GM19035 (cell line): ENCODE measurements around the gene TRAK1.

ENCODE experiments used
- ATAC-seq: cut with Tn5 transposase; IDR thresholded peaks from one replicate; pipeline ENCODE4 v1.9.1; 2021; ENCODE audit not compliant: unreplicated experiment

TRAK1 gene

DNA sequence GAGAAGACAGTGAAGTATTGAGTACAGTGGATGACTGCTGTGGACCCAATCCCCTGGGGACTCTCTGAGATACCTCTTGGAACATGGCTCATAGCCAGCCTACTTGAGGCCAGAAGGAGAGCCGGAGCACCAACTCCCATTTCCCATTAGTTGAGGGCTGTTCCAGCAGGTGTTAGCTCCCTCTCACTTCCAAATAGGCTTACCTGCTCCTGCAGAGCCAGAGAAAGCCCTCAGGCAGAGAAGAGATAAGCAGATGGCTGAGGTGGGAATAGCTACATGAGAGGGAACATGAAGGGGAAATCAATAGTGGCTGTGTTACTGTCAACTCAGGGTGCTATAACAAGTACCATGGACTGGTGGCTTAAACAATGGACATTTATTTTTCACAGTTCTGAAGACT lies 179.4 kb downstream of the TRAK1 start:
- no peak for ATAC-seq

GRCh38 chr3:42271786-42272185 lies 180.6 kb downstream of the TRAK1 start:
- no peak for ATAC-seq

DNA sequence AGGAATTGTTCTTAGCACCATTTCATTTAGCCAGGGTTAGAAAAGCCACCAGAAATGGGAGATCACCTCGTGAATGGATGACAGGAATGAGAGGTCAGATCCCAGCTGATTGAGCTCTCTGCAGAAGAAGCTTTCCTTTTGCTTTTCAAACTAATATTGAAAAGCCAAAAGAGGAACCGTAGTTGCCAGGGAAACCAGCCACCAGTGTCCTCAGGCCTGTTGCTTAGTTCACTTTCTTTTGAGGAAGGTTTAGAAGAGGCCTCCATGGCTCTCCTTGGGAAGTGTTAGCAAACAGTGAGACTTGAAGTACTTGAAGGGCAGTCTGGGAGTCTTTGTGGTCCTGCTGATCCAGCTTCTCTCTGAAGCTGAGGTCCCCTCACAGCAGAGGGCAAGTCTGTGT lies 182.2 kb downstream of the TRAK1 start:
- ATAC-seq, result no peak

GRCh38 chr3:42274266-42274665 lies 183.1 kb downstream of the TRAK1 start:
- no peak for ATAC-seq

GRCh38 chr3:42275217-42275616 lies 184.1 kb downstream of the TRAK1 start:
- no peak for ATAC-seq
